H1 (cell line): ENCODE measurements around the gene MRPL1. TPM values are rescaled to one million over a fixed set of nuclear protein-coding genes. Genes with fewer than 3 reads are reported as not detected.

Experiments used
- CHD7 ChIP-seq: fragments of 300-600 bp; sonication (generic); IDR thresholded peaks from 2 replicates; pipeline ENCODE4 v1.7.1; 2012; ENCODE audit warnings: low read length, moderate library complexity, mild to moderate bottlenecking, inconsistent platforms; ENCODE audit not compliant: insufficient replicate concordance
- CREB1 ChIP-seq: IDR thresholded peaks from 2 replicates; pipeline ENCODE4 v1.6.1; 2012; ENCODE audit warnings: inconsistent platforms
- CTCF ChIP-seq, 3 experiments: IDR thresholded peaks; 1 replicate in 2 of 3; 2 replicates in 1 of 3; pipeline versions ENCODE4 v1.5.1 to v1.6.1; 2011; ENCODE audit warnings: low read length in 3 of 3, mild to moderate bottlenecking in 3 of 3, inconsistent platforms in 2 of 3, low read depth in 1 of 3, moderate library complexity in 1 of 3; ENCODE audit not compliant: insufficient read depth in 1 of 3; ENCODE audit errors: control extremely low read depth in 1 of 3
- HDAC6 ChIP-seq: IDR thresholded peaks from one replicate; pipeline ENCODE4 v1.7.1; 2012; ENCODE audit warnings: low read depth, mild to moderate bottlenecking, inconsistent platforms, low read length, moderate library complexity
- JUND ChIP-seq: IDR thresholded peaks from 2 replicates; pipeline ENCODE4 v1.6.1; 2011; ENCODE audit warnings: mild to moderate bottlenecking, improper control_type of control experiment, low read length
- POU5F1 ChIP-seq: IDR thresholded peaks from 2 replicates; pipeline ENCODE4 v1.6.1; 2011; ENCODE audit warnings: low read depth, mild to moderate bottlenecking, low read length, moderate library complexity
- SP2 ChIP-seq: IDR thresholded peaks from 2 replicates; pipeline ENCODE4 v1.6.1; 2012; ENCODE audit warnings: mild to moderate bottlenecking, low read length, inconsistent platforms
- TEAD4 ChIP-seq: IDR thresholded peaks from 2 replicates; pipeline ENCODE4 v1.6.1; 2012; ENCODE audit warnings: low read depth, low read length, inconsistent platforms, mixed read lengths
- polyA plus RNA-seq, 7 experiments: library from polyadenylated mRNA; depleted of rRNA in 3 of 7; stranded (reverse) in 5 of 7; unstranded in 2 of 7; fragments of >200 nt in 5 of 7; fragments of 200-250 nt in 2 of 7; gene quantifications; 1 replicate in 5 of 7; 2 replicates in 1 of 7; 4 replicates in 1 of 7; pipeline versions ENCODE4 v1.2.1 to v1.2.3, GENCODE V29; 2011 to 2013; ENCODE audit warnings: missing spikeins in 2 of 7, mixed read lengths in 2 of 7
- total RNA-seq: library from RNA; stranded (reverse); fragmentation: NEBNext Ultra II Directional; extraction: Animal tissue kit (Norgen Biotek cat#: 25700); gene quantifications from 2 replicates; pipeline ENCODE4 v1.2.1, GENCODE V29; 2021

MRPL1 gene
- total and polyA plus RNA-seq, 2 of the 8 experiments (the other 6 are each of a cell fraction or from before 2014, with no cell fraction given) = 9.6 to 37.0 TPM

GRCh38 chr4:77854431-77855111 is 8.1 kb upstream of the MRPL1 start (continued):
- TF ChIP-seq CHD7 = no peak
- TF ChIP-seq TEAD4 = no peak
- TF ChIP-seq HDAC6 = no peak
- no peak for TF ChIP-seq SP2
- no peak for TF ChIP-seq POU5F1
- TF ChIP-seq CREB1 = no peak
- no peak for TF ChIP-seq JUND
- no peak for TF ChIP-seq CTCF (IDR thresholded peaks at IDR 0.05; ENCODE audit: control extremely low read depth in 1 of 3, insufficient read depth in 1 of 3, low read depth in 1 of 3, low read length in 3 of 3)
